Activated B cell treated with CpG ODN at 0.5 μM for 24 hours (primary cell): Measurements from ENCODE around the gene PTPRT. TPM values are rescaled to one million over a fixed set of nuclear protein-coding genes. Genes with fewer than 3 reads are reported as not detected.

ENCODE experiments used
- ATAC-seq: fragments of 200-7000 bp; cut with Tn5 transposase; one replicate; pipeline ENCODE4 v1.10.0; 2021; ENCODE audit warnings: low read depth, mild to moderate bottlenecking, moderate library complexity
- CTCF ChIA-PET: fragments of 350-600 bp; sonication (Branson Sonifier 250); formaldehyde crosslinking; loops from one replicate; lab custom pipeline; 2021; ENCODE audit warnings: antibody characterized with exemption; lab: Charles Lee
- POLR2A ChIA-PET: fragments of 350-600 bp; sonication (Branson Sonifier 250); formaldehyde crosslinking; loops from one replicate; lab custom pipeline; 2021; ENCODE audit warnings: antibody characterized with exemption; lab: Charles Lee
- DNase-seq: peaks from one replicate; pipeline ENCODE4 v3.0.0; 2022
- H3K27ac Mint-ChIP-seq: one replicate; pipeline ENCODE4 v1.8.0; 2020; ENCODE audit warnings: mixed read lengths
- H3K27me3 Mint-ChIP-seq: one replicate; pipeline ENCODE4 v1.8.0; 2021; ENCODE audit warnings: mixed read lengths
- H3K36me3 Mint-ChIP-seq: one replicate; pipeline ENCODE4 v1.8.0; 2021; ENCODE audit warnings: low read depth, mixed read lengths
- H3K4me1 Mint-ChIP-seq: one replicate; pipeline ENCODE4 v1.8.0; 2021; ENCODE audit warnings: mixed read lengths
- H3K4me3 Mint-ChIP-seq: one replicate; pipeline ENCODE4 v1.8.0; 2020; ENCODE audit warnings: mild to moderate bottlenecking, mixed read lengths
- H3K9me3 Mint-ChIP-seq: one replicate; pipeline ENCODE4 v1.8.0; 2020; ENCODE audit warnings: mixed read lengths
- CTCF ChIP-seq: fragments of 200-600 bp; IDR thresholded peaks from one replicate; pipeline ENCODE4 v1.8.0; 2022; ENCODE audit warnings: antibody characterized with exemption, mild to moderate bottlenecking
- intact Hi-C: fragments of 100-400 bp; cut with micrococcal nuclease; formaldehyde crosslinking; loops from one replicate; pipeline ENCODE4 v1.15.1; 2024
- total RNA-seq: library from RNA; stranded (reverse); gene quantifications from 2 replicates; pipeline ENCODE4 v1.2.3, GENCODE V29; 2022

The PTPRT gene
- total RNA-seq, 1 donor from 2014 or later = not detected

- ChIA-PET POLR2A (no interaction called here), CTCF (no interaction called here)
- no peak overlapping the region for H3K27ac Mint-ChIP-seq
- no peak overlapping the region for H3K4me3 Mint-ChIP-seq
- no peaks in the 10 kb centered on the region for H3K9me3 Mint-ChIP-seq
- no peaks in the 10 kb centered on the region for H3K36me3 Mint-ChIP-seq
- H3K4me1 Mint-ChIP-seq = no peaks in the 10 kb centered on the region
- TF ChIP-seq CTCF = no peak
- no peak for ATAC-seq
- no peaks in the 10 kb centered on the region for H3K27me3 Mint-ChIP-seq
- intact Hi-C loops = no loop called here
- DNase-seq = no peak
Observed at GRCh38 chr20:43022568-43022967, 167.1 kb downstream of the PTPRT start.

- Mint-ChIP-seq H3K9me3 (no peaks in the 10 kb centered on the region), H3K36me3 (no peaks in the 10 kb centered on the region), H3K4me1 (no peaks in the 10 kb centered on the region), H3K27me3 (no peaks in the 10 kb centered on the region), H3K4me3 (no peak overlapping the region), H3K27ac (no peak overlapping the region)
- ChIA-PET CTCF (no interaction called here), POLR2A (no interaction called here)
- DNase-seq (no peak), ATAC-seq (no peak)
- TF ChIP-seq CTCF = no peak
- intact Hi-C loops = no loop called here
Observed at GRCh38 chr20:43022081-43022480, 167.6 kb downstream of the PTPRT start.

- Mint-ChIP-seq H3K36me3 (no peaks in the 10 kb centered on the region), H3K27me3 (no peaks in the 10 kb centered on the region), H3K4me1 (no peaks in the 10 kb centered on the region), H3K4me3 (no peak overlapping the region), H3K9me3 (no peaks in the 10 kb centered on the region), H3K27ac (no peak overlapping the region)
- TF ChIP-seq CTCF = no peak
- ChIA-PET POLR2A (no interaction called here), CTCF (no interaction called here)
- DNase-seq (no peak), ATAC-seq (no peak)
- intact Hi-C loops = no loop called here
Observed at GRCh38 chr20:43017241-43018030, 172.3 kb downstream of the PTPRT start.

GRCh38 chr20:43016257-43016656 lies 173.4 kb downstream of the PTPRT start:
- ChIA-PET CTCF (no interaction called here), POLR2A (no interaction called here)
- Mint-ChIP-seq H3K4me3 (no peak overlapping the region), H3K9me3 (no peaks in the 10 kb centered on the region), H3K27ac (no peak overlapping the region), H3K27me3 (no peaks in the 10 kb centered on the region), H3K36me3 (no peaks in the 10 kb centered on the region), H3K4me1 (no peaks in the 10 kb centered on the region)
- intact Hi-C loops = no loop called here
- DNase-seq (no peak), ATAC-seq (no peak)
- no peak for TF ChIP-seq CTCF

- Mint-ChIP-seq H3K27ac (no peak overlapping the region), H3K36me3 (no peaks in the 10 kb centered on the region), H3K4me1 (no peaks in the 10 kb centered on the region), H3K4me3 (no peak overlapping the region), H3K27me3 (no peaks in the 10 kb centered on the region), H3K9me3 (no peaks in the 10 kb centered on the region)
- POLR2A ChIA-PET = no interaction called here
- no peak for ATAC-seq
- CTCF ChIA-PET = no interaction called here
- no peak for TF ChIP-seq CTCF
- DNase-seq = no peak
- intact Hi-C loops = no loop called here
Observed at GRCh38 chr20:43015566-43015965, 174.1 kb downstream of the PTPRT start.
